SK-N-SH (cell line): ENCODE results near the gene PPP3CA. TPM values are rescaled to one million over a fixed set of nuclear protein-coding genes. Genes with fewer than 3 reads are reported as not detected.

ENCODE experiments used
- CTCF ChIA-PET: fragments of 300-600, 350-600 bp; formaldehyde crosslinking; extraction: SDS; loops from one replicate; lab custom pipeline; 2021; lab: Yijun Ruan, JAX
- POLR2A ChIA-PET: fragments of 350-600 bp; sonication (Branson Sonifier 250); formaldehyde crosslinking; extraction: SDS; loops from one replicate; lab custom pipeline; 2020; ENCODE audit warnings: antibody characterized with exemption, inconsistent platforms; lab: Yijun Ruan, JAX
- DNase-seq: peaks from one replicate; pipeline ENCODE4 v3.0.0; 2012
- H2AFZ ChIP-seq: fragments of 200-600 bp; sonication (generic); 2 replicates; pipeline ENCODE4 v1.8.1; 2016; ENCODE audit warnings: antibody characterized with exemption, mild to moderate bottlenecking, low read depth
- H3F3A ChIP-seq: fragments of 200-600 bp; sonication (generic); replicated peaks from 2 replicates; pipeline ENCODE3; 2016; ENCODE audit warnings: antibody characterized with exemption, mild to moderate bottlenecking; ENCODE audit not compliant: insufficient read depth
- H3K27ac ChIP-seq, 2 experiments: fragments of 200-500 bp in 1 of 2; fragments of 200-600 bp in 1 of 2; sonication (Bioruptor generic) in 1 of 2; sonication (generic), shearing (Covaris generic) in 1 of 2; 2 replicates each; pipeline versions ENCODE4 v1.5.1 to v1.6.1; 2014 to 2016; ENCODE audit warnings: low read depth in 2 of 2, inconsistent platforms in 1 of 2, low read length in 1 of 2, mild to moderate bottlenecking in 1 of 2, mixed read lengths in 1 of 2
- H3K27me3 ChIP-seq: fragments of 200-600 bp; sonication (generic), shearing (Covaris generic); 2 replicates; pipeline ENCODE4 v1.6.1; 2016; ENCODE audit warnings: mixed run types; ENCODE audit not compliant: insufficient read depth
- H3K36me3 ChIP-seq, 2 experiments: fragments of 200-500 bp in 1 of 2; fragments of 200-600 bp in 1 of 2; sonication (Bioruptor generic) in 1 of 2; sonication (generic) in 1 of 2; replicated peaks in 1 of 2; 2 replicates each; pipeline versions ENCODE3 to v1.5.1; 2014 to 2016; ENCODE audit warnings: low read length in 1 of 2, mild to moderate bottlenecking in 1 of 2; ENCODE audit not compliant: insufficient read depth in 2 of 2, control insufficient read depth in 1 of 2
- H3K4me1 ChIP-seq, 2 experiments: fragments of 200-500 bp in 1 of 2; fragments of 200-600 bp in 1 of 2; sonication (Bioruptor generic) in 1 of 2; sonication (generic), shearing (Covaris generic) in 1 of 2; 2 replicates each; pipeline versions ENCODE4 v1.5.1 to v1.6.1; 2014 to 2016; ENCODE audit warnings: low read depth in 1 of 2, low read length in 1 of 2, mixed run types in 1 of 2; ENCODE audit not compliant: insufficient read depth in 2 of 2, control insufficient read depth in 1 of 2
- H3K4me2 ChIP-seq: fragments of 200-600 bp; sonication (generic), shearing (Covaris generic); 2 replicates; pipeline ENCODE4 v1.6.1; 2017; ENCODE audit warnings: mixed run types
- H3K4me3 ChIP-seq, 2 experiments: fragments of 200-500 bp in 1 of 2; fragments of 200-600 bp in 1 of 2; sonication (Bioruptor generic) in 1 of 2; sonication (generic), shearing (Covaris generic) in 1 of 2; 2 replicates each; pipeline versions ENCODE4 v1.5.1 to v1.8.1; 2014 to 2016; ENCODE audit warnings: low read depth in 2 of 2, inconsistent platforms in 1 of 2, low read length in 1 of 2, mild to moderate bottlenecking in 1 of 2, mixed read lengths in 1 of 2, moderate library complexity in 1 of 2
- H3K79me2 ChIP-seq: fragments of 200-600 bp; sonication (generic); 2 replicates; pipeline ENCODE4 v1.8.1; 2017; ENCODE audit warnings: mild to moderate bottlenecking; ENCODE audit not compliant: insufficient read depth
- H3K9ac ChIP-seq: fragments of 200-600 bp; sonication (generic); 2 replicates; pipeline ENCODE4 v1.6.1; 2017; ENCODE audit warnings: mixed run types
- H3K9me2 ChIP-seq: fragments of 200-600 bp; sonication (generic); 2 replicates; pipeline ENCODE4 v1.6.1; 2017; ENCODE audit warnings: mixed run types
- H3K9me3 ChIP-seq: fragments of 200-600 bp; sonication (generic); 2 replicates; pipeline ENCODE4 v1.6.1; 2017; ENCODE audit warnings: mixed run types, mild to moderate bottlenecking, moderate library complexity
- H4K20me1 ChIP-seq: fragments of 200-600 bp; sonication (generic); 2 replicates; pipeline ENCODE4 v1.6.1; 2017; ENCODE audit warnings: mild to moderate bottlenecking, mixed run types; ENCODE audit not compliant: insufficient read depth
- ELF1 ChIP-seq: IDR thresholded peaks from 2 replicates; pipeline ENCODE4 v1.4.0; 2012
- EP300 ChIP-seq, 2 experiments: IDR thresholded peaks; 2 replicates each; pipeline versions ENCODE4 v1.4.0 to v1.6.1; 2012; ENCODE audit warnings: borderline replicate concordance in 1 of 2, low read depth in 1 of 2, low read length in 1 of 2
- EZH2phosphoT487 ChIP-seq: fragments of 200-600 bp; sonication (generic); IDR thresholded peaks from 2 replicates; pipeline ENCODE4 v1.6.1; 2017; ENCODE audit warnings: low read depth, mixed run types, mild to moderate bottlenecking, antibody characterized with exemption, moderate library complexity, borderline replicate concordance
- FOXJ3 ChIP-seq: sonication (generic); formaldehyde crosslinking; IDR thresholded peaks from 2 replicates; pipeline ENCODE4 v1.5.1; 2020; ENCODE audit warnings: mild to moderate bottlenecking, missing genetic modification reagents
- FOXM1 ChIP-seq: IDR thresholded peaks from 2 replicates; pipeline ENCODE4 v1.4.0; 2012; ENCODE audit warnings: low read depth, mild to moderate bottlenecking
- GATA2 ChIP-seq: sonication (generic); formaldehyde crosslinking; IDR thresholded peaks from 2 replicates; pipeline ENCODE4 v1.5.0; 2020; ENCODE audit warnings: mild to moderate bottlenecking, missing genetic modification reagents
- JUND ChIP-seq: IDR thresholded peaks from 2 replicates; pipeline ENCODE4 v1.4.0; 2012
- MXI1 ChIP-seq: IDR thresholded peaks from 2 replicates; pipeline ENCODE4 v1.6.1; 2012; ENCODE audit warnings: mild to moderate bottlenecking, low read depth, low read length, improper control_type of control experiment
- POLR2AphosphoS5 ChIP-seq: IDR thresholded peaks from 2 replicates; pipeline ENCODE4 v1.6.1; 2012; ENCODE audit warnings: low read depth, low read length
- RCOR1 ChIP-seq: fragments of 150-350 bp; IDR thresholded peaks from 2 replicates; pipeline ENCODE4 v1.6.1; 2017; ENCODE audit warnings: antibody characterized with exemption, low read length
- RFX5 ChIP-seq: IDR thresholded peaks from 2 replicates; pipeline ENCODE4 v1.6.1; 2012; ENCODE audit warnings: mild to moderate bottlenecking, improper control_type of control experiment, low read length
- RXRA ChIP-seq: IDR thresholded peaks from 2 replicates; pipeline ENCODE4 v1.4.0; 2012; ENCODE audit warnings: low read depth, mild to moderate bottlenecking, borderline replicate concordance
- SMC3 ChIP-seq: IDR thresholded peaks from 2 replicates; pipeline ENCODE4 v1.6.1; 2012; ENCODE audit warnings: low read depth, low read length, improper control_type of control experiment
- TAF1 ChIP-seq: IDR thresholded peaks from 2 replicates; pipeline ENCODE4 v1.6.1; 2012; ENCODE audit warnings: low read depth, mild to moderate bottlenecking, low read length, moderate library complexity, borderline replicate concordance
- TCF12 ChIP-seq: IDR thresholded peaks from 2 replicates; pipeline ENCODE4 v1.4.0; 2012
- TEAD4 ChIP-seq: IDR thresholded peaks from 2 replicates; pipeline ENCODE4 v1.4.0; 2012; ENCODE audit warnings: mild to moderate bottlenecking, borderline replicate concordance; ENCODE audit not compliant: insufficient read depth
- WGBS: methylation state at CpG from one replicate; pipeline ENCODE4 v1.1.6; 2017; ENCODE audit warnings: low lambda C conversion rate; 5-methylcytosine and 5-hydroxymethylcytosine counted together
- polyA plus RNA-seq, 3 experiments: library from polyadenylated mRNA; depleted of rRNA; stranded (reverse); fragments of >200 nt; gene quantifications; 2 replicates each; pipeline ENCODE4 v1.2.3, GENCODE V29; 2012

PPP3CA gene
- polyA plus RNA-seq, 1 of the 3 experiments (the other 2 are of a cell fraction): 10.7 TPM

- H3F3A ChIP-seq: peaks cover 6% of the 10 kb centered on the region
- H3K27me3 ChIP-seq: no peaks in the 10 kb centered on the region
- H3K4me1 ChIP-seq: peaks cover 3 to 22% of the 10 kb centered on the region in 2 experiments
- no peak overlapping the region for H3K9ac ChIP-seq
- no peaks in the 10 kb centered on the region for H3K36me3 ChIP-seq
- POLR2A ChIA-PET: no interaction called here
- TF ChIP-seq ELF1 (no peak), JUND (no peak), RXRA (no peak), RFX5 (no peak), SMC3 (no peak), EZH2phosphoT487 (no peak), TCF12 (no peak), EP300 (IDR thresholded peaks at IDR 0.05; ENCODE audit: borderline replicate concordance in 1 of 2, low read depth in 1 of 2, low read length in 1 of 2) (no peak), FOXM1 (no peak), RCOR1 (no peak), FOXJ3 (CRISPR knock-in tag) (no peak)
- H3K9me2 ChIP-seq: no peaks in the 10 kb centered on the region
- H3K9me3 ChIP-seq: no peaks in the 10 kb centered on the region
- H3K4me2 ChIP-seq: no peak overlapping the region
- no peak overlapping the region for H2AFZ ChIP-seq
- WGBS: 90% methylated on average over 2 of the region's 2 CpGs
- peaks cover 74% of the 10 kb centered on the region for H3K79me2 ChIP-seq
- no peak for DNase-seq
- H4K20me1 ChIP-seq: peaks cover 8% of the 10 kb centered on the region; the same call in 1 of the 2 replicates
- no peak overlapping the region for H3K4me3 ChIP-seq
- CTCF ChIA-PET: no interaction called here
- H3K27ac ChIP-seq: no peak overlapping the region
These were observed 39.4 kb downstream of the PPP3CA start for GRCh38 chr4:101307899-101308298.

- H3K4me3 ChIP-seq: no peak overlapping the region
- no peak overlapping the region for H3K27ac ChIP-seq
- no peak overlapping the region for H3K9ac ChIP-seq
- no peak for DNase-seq
- ChIA-PET CTCF (interaction anchor here (0.7 to 1.1 kb wide), 4 partner anchors 15 to 138 kb away, joined by 3 read pairs; no protein-coding TSS in a partner anchor), POLR2A (interaction anchor here (0.6 kb wide), 1 partner anchor 292 kb away, joined by 3 read pairs; no protein-coding TSS in a partner anchor)
- TF ChIP-seq TEAD4 (no peak), GATA2 (no peak), TAF1 (no peak), POLR2AphosphoS5 (no peak), MXI1 (no peak)
- no peaks in the 10 kb centered on the region for H3K9me2 ChIP-seq
- no peaks in the 10 kb centered on the region for H3K9me3 ChIP-seq
- peaks cover 6% of the 10 kb centered on the region for H3F3A ChIP-seq
- no peaks in the 10 kb centered on the region for H3K27me3 ChIP-seq
- WGBS: 93% methylated on average over 4 of the region's 4 CpGs
- peaks cover 3 to 31% of the 10 kb centered on the region in 2 experiments for H3K4me1 ChIP-seq
- H3K79me2 ChIP-seq: peaks cover 76% of the 10 kb centered on the region
- H2AFZ ChIP-seq: no peak overlapping the region
- H4K20me1 ChIP-seq: peaks cover 8% of the 10 kb centered on the region; the same call in 1 of the 2 replicates
- no peak overlapping the region for H3K4me2 ChIP-seq
- no peaks in the 10 kb centered on the region for H3K36me3 ChIP-seq
These were observed 40.3 kb downstream of the PPP3CA start for GRCh38 chr4:101306764-101307615.
